Measurements from ENCODE around the gene QSOX2.

QSOX2 gene

GRCh38 chr9:136206602-136207275 is 38.9 kb downstream of the QSOX2 start:
- H3K4me1 ChIP-seq (ENCODE audit: control insufficient read depth, insufficient read depth, low read length) = no peaks in the 10 kb centered on the region
- ChIA-PET POLR2A (no interaction called here), CTCF (interaction anchor here (0.6 to 2.4 kb wide), 7 partner anchors 12 to 686 kb away, joined by 3 to 12 read pairs (median 3); no protein-coding TSS in a partner anchor)
- H3K27ac ChIP-seq (ENCODE audit: extremely low read depth, low read depth, low read length) = no peak overlapping the region
- H3K9me3 ChIP-seq (ENCODE audit: control insufficient read depth, insufficient read depth, low read depth, low read length) = no peaks in the 10 kb centered on the region
- peaks cover 0 to 24% of the 10 kb centered on the region in 2 experiments; a peak in 1 of 3 replicates for H3K36me3 ChIP-seq (ENCODE audit: control insufficient read depth in 2 of 2, insufficient read depth in 1 of 2, low read length in 2 of 2)
- no peak overlapping the region for H3K4me3 ChIP-seq (ENCODE audit: low read depth, low read length)
- TF ChIP-seq ZNF211 (tag by site-specific recombination; IDR thresholded peaks at IDR 0.05; ENCODE audit: low read depth) = no peak
- TF ChIP-seq ZNF623 (tag by site-specific recombination; IDR thresholded peaks at IDR 0.05) = no peak
- TF ChIP-seq ZNF585B (tag by site-specific recombination; IDR thresholded peaks at IDR 0.05) = no peak
- no peak for TF ChIP-seq ZNF514 (tag by site-specific recombination; IDR thresholded peaks at IDR 0.05)
- no peak for TF ChIP-seq CTCF (tag by site-specific recombination; IDR thresholded peaks at IDR 0.05)
- no peak for TF ChIP-seq PBX3 (CRISPR knock-in tag; IDR thresholded peaks at IDR 0.05)
- no peak for TF ChIP-seq ZBTB6 (tag by site-specific recombination; IDR thresholded peaks at IDR 0.05)
- no peak for TF ChIP-seq ZNF449 (tag by site-specific recombination; IDR thresholded peaks at IDR 0.05)
- no peak for TF ChIP-seq ZNF549 (tag by site-specific recombination; IDR thresholded peaks at IDR 0.05)
- TF ChIP-seq ZNF843 (tag by site-specific recombination; IDR thresholded peaks at IDR 0.05) = no peak
- TF ChIP-seq ZBTB10 (tag by site-specific recombination; IDR thresholded peaks at IDR 0.05) = no peak
- TF ChIP-seq TSHZ1 (tag by site-specific recombination; IDR thresholded peaks at IDR 0.05; ENCODE audit: borderline replicate concordance) = no peak
- TF ChIP-seq ZNF280D (tag by site-specific recombination; IDR thresholded peaks at IDR 0.05) = no peak
- no peak for TF ChIP-seq GLI4 (tag by site-specific recombination; IDR thresholded peaks at IDR 0.05)
- no peak for TF ChIP-seq ZNF157 (tag by site-specific recombination; IDR thresholded peaks at IDR 0.05)
- no peak for TF ChIP-seq PRDM4 (tag by site-specific recombination; IDR thresholded peaks at IDR 0.05)
- TF ChIP-seq ZNF341 (tag by site-specific recombination; IDR thresholded peaks at IDR 0.05; ENCODE audit: low read depth) = no peak
- no peak for TF ChIP-seq KLF1 (tag by site-specific recombination; IDR thresholded peaks at IDR 0.05)
- TF ChIP-seq ZNF558 (tag by site-specific recombination; IDR thresholded peaks at IDR 0.05) = no peak

Data from HEK293 (cell line).